Fibroblast of mammary gland (primary cell): ENCODE data around the gene LRCH2.
A peak's percentile ranks its signal among the peaks of the same experiment; 100 is the strongest.

Experiments
- DNase-seq: peaks from one replicate; pipeline ENCODE4 v3.0.0-alpha.2; 2010; ENCODE audit warnings: low read depth
- H3K4me3 ChIP-seq: 2 replicates; pipeline ENCODE4 v1.5.1; 2011; ENCODE audit warnings: low read depth, mild to moderate bottlenecking, low read length, moderate library complexity; ENCODE audit not compliant: control insufficient read depth
- CTCF ChIP-seq: conservative IDR thresholded peaks from 2 replicates; pipeline ENCODE4 v1.5.1; 2011; ENCODE audit warnings: low read depth, low read length, inconsistent platforms; ENCODE audit not compliant: control insufficient read depth, insufficient read depth

The LRCH2 gene

DNA sequence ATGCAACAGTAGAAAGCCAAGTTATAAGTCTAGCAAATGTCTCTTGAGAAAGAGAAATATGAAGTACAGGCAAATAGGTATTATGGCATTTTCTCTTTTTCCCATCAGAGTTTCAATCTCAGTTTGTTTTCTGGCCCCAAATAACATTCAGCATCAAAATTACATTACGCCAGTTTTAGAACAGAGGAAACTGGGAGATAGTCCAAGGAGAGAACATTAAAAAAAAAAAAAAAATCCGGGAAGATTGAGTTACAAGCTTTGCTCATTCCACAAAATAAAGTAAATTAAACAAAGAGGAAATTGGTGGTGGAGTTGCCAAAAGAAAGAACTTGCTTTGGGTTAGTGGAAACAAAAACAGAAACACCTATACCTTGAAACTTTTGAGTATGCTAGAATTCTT is 166.1 kb downstream of the LRCH2 start:
- TF ChIP-seq CTCF, result no peak
- peak; percentile 37 for DNase-seq
- no peak overlapping the region for H3K4me3 ChIP-seq

DNA sequence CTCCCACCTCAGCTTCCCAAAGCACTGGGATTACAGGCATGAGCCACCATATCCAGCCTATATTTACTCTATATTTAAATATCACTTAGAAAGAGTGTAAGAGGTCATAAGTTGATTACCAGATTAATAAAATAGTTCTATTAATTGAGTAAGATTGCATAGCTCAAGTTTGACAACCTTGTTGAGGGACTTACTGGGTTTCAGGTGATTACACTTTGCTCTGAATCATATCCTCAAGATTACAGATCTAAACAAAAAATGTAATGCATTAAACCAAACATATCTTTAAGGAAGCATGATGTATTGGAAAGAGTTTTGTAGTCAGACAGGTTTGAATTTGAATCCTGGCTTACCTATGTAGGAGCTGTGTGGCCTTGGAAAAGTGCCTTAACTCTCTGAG is 168.6 kb downstream of the LRCH2 start:
- TF ChIP-seq CTCF, result no peak
- DNase-seq, result no peak
- H3K4me3 ChIP-seq, result no peak overlapping the region
